Neural cell (in vitro differentiated cells): ENCODE results near the gene FBXO9. TPM values are rescaled to one million over a fixed set of nuclear protein-coding genes. Genes with fewer than 3 reads are reported as not detected.

Experiments
- H2AFZ ChIP-seq: fragments of 200-600, 300-800 bp; sonication (generic), shearing (Covaris generic); 2 replicates; pipeline ENCODE4 v1.6.0; 2014; ENCODE audit warnings: low read depth, mild to moderate bottlenecking, antibody characterized with exemption, low read length, moderate library complexity
- H3F3A ChIP-seq: fragments of 200-600 bp; shearing (Covaris generic); 2 replicates; pipeline ENCODE4 v1.6.1; 2016; ENCODE audit warnings: mild to moderate bottlenecking, moderate library complexity, mixed read lengths, antibody characterized with exemption, low read length; ENCODE audit not compliant: insufficient read depth, poor library complexity, severe bottlenecking
- H3K27ac ChIP-seq: fragments of 200-600, 300-800 bp; sonication (generic), shearing (Covaris generic); 2 replicates; pipeline ENCODE4 v1.5.1; 2014; ENCODE audit warnings: mild to moderate bottlenecking, low read length, moderate library complexity
- H3K27me3 ChIP-seq: fragments of 300-800, 200-600 bp; sonication (generic), shearing (Covaris generic); 2 replicates; pipeline ENCODE4 v1.6.0; 2014; ENCODE audit warnings: mild to moderate bottlenecking, low read depth, low read length, moderate library complexity; ENCODE audit not compliant: insufficient read depth
- H3K36me3 ChIP-seq: fragments of 300-800, 200-600 bp; sonication (generic), shearing (Covaris generic); 2 replicates; pipeline ENCODE4 v1.5.1; 2014; ENCODE audit warnings: mild to moderate bottlenecking, antibody characterized with exemption, low read length, moderate library complexity; ENCODE audit not compliant: insufficient read depth
- H3K4me2 ChIP-seq: fragments of 300-800, 200-600 bp; sonication (generic), shearing (Covaris generic); 2 replicates; pipeline ENCODE4 v1.6.0; 2014; ENCODE audit warnings: mild to moderate bottlenecking, low read length
- H3K4me3 ChIP-seq: fragments of 300-800, 200-600 bp; sonication (generic), shearing (Covaris generic); 2 replicates; pipeline ENCODE4 v1.5.1; 2014; ENCODE audit warnings: mild to moderate bottlenecking, low read length, moderate library complexity
- H3K79me2 ChIP-seq: fragments of 200-600 bp; shearing (Covaris generic); replicated peaks from 2 replicates; pipeline ENCODE4 v1.6.0; 2014; ENCODE audit warnings: mild to moderate bottlenecking, low read length, moderate library complexity; ENCODE audit not compliant: insufficient read depth
- H3K9ac ChIP-seq: fragments of 300-800, 200-600 bp; sonication (generic), shearing (Covaris generic); 2 replicates; pipeline ENCODE4 v1.6.1; 2016; ENCODE audit warnings: mild to moderate bottlenecking, low read length, mixed read lengths
- H3K9me2 ChIP-seq: fragments of 200-600 bp; shearing (Covaris generic); 2 replicates; pipeline ENCODE4 v1.6.1; 2016; ENCODE audit warnings: mild to moderate bottlenecking, low read length, mixed read lengths; ENCODE audit not compliant: insufficient read depth
- H3K9me3 ChIP-seq: fragments of 200-600, 300-800 bp; sonication (generic), shearing (Covaris generic); 2 replicates; pipeline ENCODE4 v1.6.1; 2016; ENCODE audit warnings: mild to moderate bottlenecking, mixed run types, low read length, moderate library complexity, mixed read lengths
- H4K20me1 ChIP-seq: fragments of 200-600 bp; shearing (Covaris generic); 2 replicates; pipeline ENCODE4 v1.6.1; 2016; ENCODE audit warnings: mild to moderate bottlenecking, mixed run types; ENCODE audit not compliant: insufficient read depth
- EP300 ChIP-seq: fragments of 450-650 bp; conservative IDR thresholded peaks from 2 replicates; pipeline ENCODE4 v1.6.1; 2014; ENCODE audit warnings: antibody characterized with exemption, mild to moderate bottlenecking, moderate library complexity; ENCODE audit not compliant: poor library complexity, severe bottlenecking
- EZH2 ChIP-seq: fragments of 200-600, 300-800 bp; shearing (Covaris generic), sonication (generic); IDR thresholded peaks from 2 replicates; pipeline ENCODE4 v1.6.1; 2014; ENCODE audit warnings: antibody characterized with exemption, low read length, borderline replicate concordance, mild to moderate bottlenecking; ENCODE audit not compliant: insufficient read depth, poor library complexity, severe bottlenecking
- MXI1 ChIP-seq: fragments of 450-650 bp; conservative IDR thresholded peaks from 2 replicates; pipeline ENCODE4 v1.6.1; 2014; ENCODE audit warnings: antibody characterized with exemption, mild to moderate bottlenecking; ENCODE audit not compliant: poor library complexity, severe bottlenecking
- POLR2AphosphoS5 ChIP-seq: IDR thresholded peaks from 2 replicates; pipeline ENCODE4 v1.6.1; 2012
- RAD21 ChIP-seq: fragments of 450-650 bp; conservative IDR thresholded peaks from 2 replicates; pipeline ENCODE4 v1.6.1; 2014; ENCODE audit warnings: antibody characterized with exemption, mild to moderate bottlenecking, moderate library complexity
- REST ChIP-seq: IDR thresholded peaks from 2 replicates; pipeline ENCODE4 v1.6.1; 2012; ENCODE audit warnings: borderline replicate concordance
- SMC3 ChIP-seq: fragments of 450-650 bp; conservative IDR thresholded peaks from 2 replicates; pipeline ENCODE4 v1.6.1; 2014; ENCODE audit warnings: antibody characterized with exemption, mild to moderate bottlenecking, moderate library complexity; ENCODE audit not compliant: poor library complexity
- TAF1 ChIP-seq: IDR thresholded peaks from 2 replicates; pipeline ENCODE4 v1.6.1; 2012; ENCODE audit warnings: low read depth
- polyA plus RNA-seq: library from polyadenylated mRNA; depleted of rRNA; stranded (reverse); fragments of >200 nt; gene quantifications from 2 replicates; pipeline ENCODE4 v1.2.3, GENCODE V29; 2014
- TF ChIP-seq, protein P1 (sequence below): fragments of 450-650 bp; IDR thresholded peaks from 2 replicates; pipeline ENCODE4 v1.5.1; 2014; ENCODE audit warnings: antibody characterized with exemption, mild to moderate bottlenecking, moderate library complexity; ENCODE audit not compliant: poor library complexity, severe bottlenecking

The FBXO9 gene
- polyA plus RNA-seq, 1 donor from 2014 or later, result 92.2 TPM

DNA sequence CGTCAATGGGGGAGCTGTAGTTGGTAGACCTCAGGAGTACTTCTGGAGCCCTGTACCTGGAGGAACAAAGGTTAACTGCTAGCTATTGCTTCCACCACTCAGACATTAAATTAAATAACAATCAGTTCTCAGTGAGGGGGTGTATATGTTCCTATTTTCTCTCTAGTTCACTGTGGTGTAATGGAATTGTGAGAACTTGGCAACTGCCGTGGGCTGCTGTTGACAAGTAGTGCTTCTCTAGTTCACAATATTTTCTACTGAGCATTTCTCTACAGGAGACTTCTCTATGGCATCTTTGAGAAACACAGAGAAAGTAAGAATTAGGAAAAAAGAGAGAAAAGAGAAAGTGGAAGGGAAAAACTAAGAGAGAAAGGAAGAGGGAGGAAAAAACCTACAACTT is 46.8 kb upstream of the FBXO9 start:
- Histone ChIP-seq H3K9me3 (no peaks in the 10 kb centered on the region), H3K27me3 (no peaks in the 10 kb centered on the region), H3K9me2 (no peaks in the 10 kb centered on the region), H3K27ac (no peak overlapping the region), H3K4me3 (no peak overlapping the region), H3K79me2 (no peaks in the 10 kb centered on the region), H3K36me3 (peaks cover 5% of the 10 kb centered on the region), H3F3A (no peaks in the 10 kb centered on the region), H3K4me2 (no peak overlapping the region), H3K9ac (no peak overlapping the region), H2AFZ (no peak overlapping the region), H4K20me1 (no peaks in the 10 kb centered on the region)
- TF ChIP-seq REST, result no peak
- no peak for TF ChIP-seq MXI1
- no peak for TF ChIP-seq RAD21
- TF ChIP-seq TAF1, result no peak
- no peak for TF ChIP-seq SMC3
- TF ChIP-seq EZH2, result no peak
- no peak for TF ChIP-seq EP300
- TF ChIP-seq, protein P1, sequence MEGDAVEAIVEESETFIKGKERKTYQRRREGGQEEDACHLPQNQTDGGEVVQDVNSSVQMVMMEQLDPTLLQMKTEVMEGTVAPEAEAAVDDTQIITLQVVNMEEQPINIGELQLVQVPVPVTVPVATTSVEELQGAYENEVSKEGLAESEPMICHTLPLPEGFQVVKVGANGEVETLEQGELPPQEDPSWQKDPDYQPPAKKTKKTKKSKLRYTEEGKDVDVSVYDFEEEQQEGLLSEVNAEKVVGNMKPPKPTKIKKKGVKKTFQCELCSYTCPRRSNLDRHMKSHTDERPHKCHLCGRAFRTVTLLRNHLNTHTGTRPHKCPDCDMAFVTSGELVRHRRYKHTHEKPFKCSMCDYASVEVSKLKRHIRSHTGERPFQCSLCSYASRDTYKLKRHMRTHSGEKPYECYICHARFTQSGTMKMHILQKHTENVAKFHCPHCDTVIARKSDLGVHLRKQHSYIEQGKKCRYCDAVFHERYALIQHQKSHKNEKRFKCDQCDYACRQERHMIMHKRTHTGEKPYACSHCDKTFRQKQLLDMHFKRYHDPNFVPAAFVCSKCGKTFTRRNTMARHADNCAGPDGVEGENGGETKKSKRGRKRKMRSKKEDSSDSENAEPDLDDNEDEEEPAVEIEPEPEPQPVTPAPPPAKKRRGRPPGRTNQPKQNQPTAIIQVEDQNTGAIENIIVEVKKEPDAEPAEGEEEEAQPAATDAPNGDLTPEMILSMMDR, result no peak
- no peak for TF ChIP-seq POLR2AphosphoS5

- TF ChIP-seq EZH2 (no peak), RAD21 (no peak), MXI1 (no peak), POLR2AphosphoS5 (no peak), REST (no peak), TAF1 (no peak), EP300 (no peak), SMC3 (no peak)
- TF ChIP-seq, protein P1, result no peak
- H3K9me3 ChIP-seq, result no peaks in the 10 kb centered on the region
- H3F3A ChIP-seq, result no peaks in the 10 kb centered on the region
- no peaks in the 10 kb centered on the region for H3K9me2 ChIP-seq
- no peak overlapping the region for H3K4me2 ChIP-seq
- no peaks in the 10 kb centered on the region for H3K27me3 ChIP-seq
- no peak overlapping the region for H3K27ac ChIP-seq
- H3K79me2 ChIP-seq, result no peaks in the 10 kb centered on the region
- H2AFZ ChIP-seq, result no peak overlapping the region
- H3K9ac ChIP-seq, result no peak overlapping the region
- no peaks in the 10 kb centered on the region for H4K20me1 ChIP-seq
- peaks cover 3% of the 10 kb centered on the region for H3K36me3 ChIP-seq
- no peak overlapping the region for H3K4me3 ChIP-seq
These were observed 45.0 kb upstream of the FBXO9 start for GRCh38 chr6:53020005-53020744.
